ENCODE data around the gene CCDC178. TPM values are rescaled to one million over a fixed set of nuclear protein-coding genes. Genes with fewer than 3 reads are reported as not detected.

CCDC178 gene
- total and polyA plus RNA-seq, 2 experiments from 2014 or later, result not detected

DNA sequence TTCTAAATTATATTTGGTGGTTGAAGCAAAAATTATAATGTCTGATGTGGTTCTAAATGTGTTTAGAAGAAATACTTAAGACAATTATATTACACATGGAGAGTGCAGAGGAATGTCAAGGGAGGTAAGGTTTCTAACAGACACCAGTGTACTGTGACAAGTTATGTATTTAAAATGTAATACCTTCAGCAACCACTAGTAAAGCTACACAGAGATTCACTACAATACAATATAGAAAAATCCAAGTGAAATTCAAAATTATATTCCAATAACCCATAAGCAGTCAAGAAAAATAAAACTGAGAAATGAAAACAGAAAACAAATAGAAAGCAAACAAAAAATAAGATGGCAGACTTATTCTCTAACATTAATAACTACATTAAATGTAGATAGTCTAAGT, 418.2 kb downstream of the CCDC178 start:
- Histone ChIP-seq H3K9ac (no peak overlapping the region), H3K4me3 (no peak overlapping the region), H4K20me1 (ENCODE audit: insufficient read depth) (no peaks in the 10 kb centered on the region), H3K4me1 (ENCODE audit: insufficient read depth) (no peaks in the 10 kb centered on the region), H3K27ac (no peak overlapping the region), H3K9me2 (ENCODE audit: insufficient read depth) (no peaks in the 10 kb centered on the region), H3K9me3 (ENCODE audit: low read depth) (no peaks in the 10 kb centered on the region), H3K36me3 (ENCODE audit: low read depth) (no peaks in the 10 kb centered on the region), H2AFZ (no peak overlapping the region), H3F3A (ENCODE audit: insufficient read depth) (no peaks in the 10 kb centered on the region), H3K4me2 (ENCODE audit: unreplicated experiment) (no peak overlapping the region), H3K27me3 (replicated peaks; ENCODE audit: insufficient read depth) (no peaks in the 10 kb centered on the region), H3K79me2 (ENCODE audit: insufficient read depth) (no peaks in the 10 kb centered on the region)
- in situ Hi-C loops (cut with MboI), result no loop called here
- TF ChIP-seq EZH2phosphoT487 (IDR thresholded peaks at IDR 0.05; ENCODE audit: insufficient read depth, low read depth) (no peak), EZH2 (IDR thresholded peaks at IDR 0.05; ENCODE audit: insufficient read depth, poor library complexity, severe bottlenecking) (no peak)
- DNase-seq, result no peak

DNA sequence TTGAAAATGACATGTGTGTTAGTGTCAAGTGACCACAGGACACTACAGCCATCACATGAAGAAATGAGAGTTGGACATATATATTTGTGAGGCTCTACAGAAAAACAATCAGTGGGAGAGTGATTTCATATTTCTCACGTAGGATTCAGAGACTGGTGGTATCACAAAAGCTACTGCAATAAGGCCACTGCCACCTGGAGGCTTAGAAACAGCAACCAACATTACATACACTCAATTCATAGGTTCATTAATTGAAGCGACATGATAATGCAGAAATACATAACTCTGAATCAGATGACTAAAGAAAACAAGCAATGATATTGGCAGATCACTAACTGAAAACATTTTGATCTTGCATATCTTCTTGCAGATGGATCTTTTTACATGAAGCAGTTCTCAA, 419.6 kb downstream of the CCDC178 start:
- Histone ChIP-seq H3F3A (ENCODE audit: insufficient read depth) (no peaks in the 10 kb centered on the region), H3K4me3 (no peak overlapping the region), H3K27ac (no peak overlapping the region), H3K36me3 (ENCODE audit: low read depth) (no peaks in the 10 kb centered on the region), H3K4me1 (ENCODE audit: insufficient read depth) (no peaks in the 10 kb centered on the region), H3K9me2 (ENCODE audit: insufficient read depth) (no peaks in the 10 kb centered on the region), H2AFZ (no peak overlapping the region), H3K79me2 (ENCODE audit: insufficient read depth) (no peaks in the 10 kb centered on the region), H3K4me2 (ENCODE audit: unreplicated experiment) (no peak overlapping the region), H3K27me3 (replicated peaks; ENCODE audit: insufficient read depth) (no peaks in the 10 kb centered on the region), H4K20me1 (ENCODE audit: insufficient read depth) (no peaks in the 10 kb centered on the region), H3K9me3 (ENCODE audit: low read depth) (no peaks in the 10 kb centered on the region), H3K9ac (no peak overlapping the region)
- no peak for DNase-seq
- TF ChIP-seq EZH2 (IDR thresholded peaks at IDR 0.05; ENCODE audit: insufficient read depth, poor library complexity, severe bottlenecking), result no peak
- no peak for TF ChIP-seq EZH2phosphoT487 (IDR thresholded peaks at IDR 0.05; ENCODE audit: insufficient read depth, low read depth)
- in situ Hi-C loops (cut with MboI), result no loop called here
- 24% methylated on average over 2 of the region's 2 CpGs for WGBS, 2 experiments (ENCODE audit: low coverage in 1 of 2, low lambda C conversion rate in 2 of 2, missing lambda C conversion rate in 2 of 2)

DNA sequence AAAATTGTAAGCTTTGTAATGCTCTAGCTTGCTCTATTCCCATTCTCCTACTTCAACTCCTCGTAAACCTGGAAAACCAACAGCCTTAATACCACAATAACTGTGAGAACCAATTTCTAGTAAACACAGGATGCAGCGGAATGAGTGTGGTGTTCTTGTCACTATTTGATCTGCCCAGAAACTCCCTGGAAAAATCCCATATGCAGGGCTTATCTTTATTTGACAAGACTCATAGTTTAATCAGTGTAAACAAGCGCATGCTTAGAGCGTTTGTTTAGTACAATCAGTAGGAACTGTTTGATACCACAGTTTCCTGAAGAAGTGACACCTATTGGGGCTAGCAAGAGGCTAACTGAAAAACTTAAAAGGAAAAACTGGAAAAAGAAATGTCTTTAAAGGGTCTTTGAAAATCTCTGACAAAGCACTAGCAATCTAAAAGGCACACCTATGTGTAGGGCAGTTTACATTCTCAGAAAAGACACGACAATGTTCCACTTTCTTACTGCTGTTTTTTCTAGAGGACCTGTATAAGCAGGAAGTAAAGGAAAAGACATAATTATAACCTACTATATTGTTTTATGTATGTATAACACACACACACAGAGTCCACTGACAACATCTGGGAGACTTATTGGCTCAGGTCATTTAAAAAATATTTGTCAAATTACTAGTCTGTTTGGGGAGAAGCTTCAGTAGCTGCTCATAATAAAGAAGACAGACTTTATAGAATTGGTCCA, 426.3 kb downstream of the CCDC178 start:
- no peaks in the 10 kb centered on the region for H3K9me3 ChIP-seq (ENCODE audit: low read depth)
- no peak for DNase-seq
- no peaks in the 10 kb centered on the region for H3F3A ChIP-seq (ENCODE audit: insufficient read depth)
- no peak overlapping the region for H3K9ac ChIP-seq
- no peaks in the 10 kb centered on the region for H3K27me3 ChIP-seq (replicated peaks; ENCODE audit: insufficient read depth)
- 24 to 28% methylated on average over 5 of the region's 5 CpGs for WGBS, 2 experiments (ENCODE audit: low coverage in 1 of 2, low lambda C conversion rate in 2 of 2, missing lambda C conversion rate in 2 of 2)
- no peak overlapping the region for H3K27ac ChIP-seq
- H3K9me2 ChIP-seq (ENCODE audit: insufficient read depth), result no peaks in the 10 kb centered on the region
- H4K20me1 ChIP-seq (ENCODE audit: insufficient read depth), result no peaks in the 10 kb centered on the region
- no peak for TF ChIP-seq EZH2 (IDR thresholded peaks at IDR 0.05; ENCODE audit: insufficient read depth, poor library complexity, severe bottlenecking)
- no peak for TF ChIP-seq EZH2phosphoT487 (IDR thresholded peaks at IDR 0.05; ENCODE audit: insufficient read depth, low read depth)
- no peak overlapping the region for H3K4me2 ChIP-seq (ENCODE audit: unreplicated experiment)
- no peaks in the 10 kb centered on the region for H3K79me2 ChIP-seq (ENCODE audit: insufficient read depth)
- no peaks in the 10 kb centered on the region for H3K4me1 ChIP-seq (ENCODE audit: insufficient read depth)
- no peak overlapping the region for H2AFZ ChIP-seq
- no peak overlapping the region for H3K4me3 ChIP-seq
- no peaks in the 10 kb centered on the region for H3K36me3 ChIP-seq (ENCODE audit: low read depth)
- in situ Hi-C loops (cut with MboI), result no loop called here

DNA sequence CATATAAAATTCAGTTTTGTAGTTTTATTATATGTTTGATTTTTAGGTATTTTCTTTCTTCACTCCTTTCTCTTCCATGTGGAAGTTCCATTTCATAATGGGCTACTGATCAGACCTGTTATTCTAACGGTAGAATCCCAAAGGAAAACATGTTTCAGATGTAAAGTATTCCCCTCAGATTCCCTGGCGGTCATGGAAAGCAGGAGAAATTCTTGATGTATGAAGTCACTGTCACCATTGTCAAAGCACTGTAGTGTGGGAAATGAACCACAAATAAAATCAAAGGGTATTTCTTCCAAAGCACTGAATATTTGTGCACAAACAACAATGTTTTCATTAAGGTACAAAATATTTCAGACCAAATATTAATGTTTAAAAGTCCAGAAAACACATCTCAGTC, 430.4 kb downstream of the CCDC178 start:
- DNase-seq, result no peak
- H3K9ac ChIP-seq, result no peak overlapping the region
- H3K9me3 ChIP-seq (ENCODE audit: low read depth), result no peaks in the 10 kb centered on the region
- H3K27ac ChIP-seq, result no peak overlapping the region
- H3K36me3 ChIP-seq (ENCODE audit: low read depth), result no peaks in the 10 kb centered on the region
- H3K4me1 ChIP-seq (ENCODE audit: insufficient read depth), result no peaks in the 10 kb centered on the region
- no peak overlapping the region for H2AFZ ChIP-seq
- H3F3A ChIP-seq (ENCODE audit: insufficient read depth), result no peaks in the 10 kb centered on the region
- TF ChIP-seq EZH2 (IDR thresholded peaks at IDR 0.05; ENCODE audit: insufficient read depth, poor library complexity, severe bottlenecking), result no peak
- no peak for TF ChIP-seq EZH2phosphoT487 (IDR thresholded peaks at IDR 0.05; ENCODE audit: insufficient read depth, low read depth)
- H3K79me2 ChIP-seq (ENCODE audit: insufficient read depth), result no peaks in the 10 kb centered on the region
- no peaks in the 10 kb centered on the region for H4K20me1 ChIP-seq (ENCODE audit: insufficient read depth)
- 3 to 4% methylated on average over 2 of the region's 2 CpGs for WGBS, 2 experiments (ENCODE audit: low coverage in 1 of 2, low lambda C conversion rate in 2 of 2, missing lambda C conversion rate in 2 of 2)
- H3K27me3 ChIP-seq (replicated peaks; ENCODE audit: insufficient read depth), result no peaks in the 10 kb centered on the region
- H3K4me3 ChIP-seq, result no peak overlapping the region
- in situ Hi-C loops (cut with MboI), result no loop called here
- no peak overlapping the region for H3K4me2 ChIP-seq (ENCODE audit: unreplicated experiment)
- H3K9me2 ChIP-seq (ENCODE audit: insufficient read depth), result no peaks in the 10 kb centered on the region

DNA sequence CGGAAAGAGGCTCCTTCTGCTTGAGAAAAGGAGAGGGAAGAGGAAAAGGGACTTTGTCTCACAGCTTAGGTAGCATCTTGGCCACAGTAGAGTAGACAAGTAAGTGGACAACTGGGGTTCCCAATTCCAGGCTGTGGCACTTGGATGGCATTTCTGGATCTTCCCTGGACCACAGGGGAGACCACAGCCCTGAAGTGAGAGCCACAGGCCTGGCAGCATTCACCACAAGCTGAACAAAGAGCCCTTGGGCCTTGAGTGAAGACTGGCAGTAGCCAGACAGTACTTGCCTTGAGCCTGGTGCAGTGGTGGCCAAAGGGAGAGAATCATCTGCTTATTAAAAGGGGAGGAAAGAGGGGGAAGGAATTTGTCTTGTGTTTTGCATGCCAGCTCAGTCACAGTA, 441.6 kb downstream of the CCDC178 start:
- in situ Hi-C loops (cut with MboI), result no loop called here
- H3K9me2 ChIP-seq (ENCODE audit: insufficient read depth), result no peaks in the 10 kb centered on the region
- H3K4me1 ChIP-seq (ENCODE audit: insufficient read depth), result no peaks in the 10 kb centered on the region
- no peak overlapping the region for H3K27ac ChIP-seq
- H3K4me2 ChIP-seq (ENCODE audit: unreplicated experiment), result no peak overlapping the region
- no peak overlapping the region for H2AFZ ChIP-seq
- H3K9me3 ChIP-seq (ENCODE audit: low read depth), result no peaks in the 10 kb centered on the region
- no peaks in the 10 kb centered on the region for H3F3A ChIP-seq (ENCODE audit: insufficient read depth)
- 0 to 12% methylated on average over 1 of the region's 1 CpG for WGBS, 2 experiments (ENCODE audit: low coverage in 1 of 2, low lambda C conversion rate in 2 of 2, missing lambda C conversion rate in 2 of 2)
- no peaks in the 10 kb centered on the region for H4K20me1 ChIP-seq (ENCODE audit: insufficient read depth)
- no peak for DNase-seq
- H3K27me3 ChIP-seq (replicated peaks; ENCODE audit: insufficient read depth), result no peaks in the 10 kb centered on the region
- H3K9ac ChIP-seq, result no peak overlapping the region
- no peaks in the 10 kb centered on the region for H3K79me2 ChIP-seq (ENCODE audit: insufficient read depth)
- no peak for TF ChIP-seq EZH2 (IDR thresholded peaks at IDR 0.05; ENCODE audit: insufficient read depth, poor library complexity, severe bottlenecking)
- no peaks in the 10 kb centered on the region for H3K36me3 ChIP-seq (ENCODE audit: low read depth)
- H3K4me3 ChIP-seq, result no peak overlapping the region
